SU-DHL-6 (cell line): ENCODE results near the gene TTC13.

Source experiments
- CTCF ChIP-seq: fragments of 200-600 bp; sonication (generic); IDR thresholded peaks from one replicate; pipeline ENCODE4 v1.5.1; 2017; ENCODE audit warnings: antibody characterized with exemption, mild to moderate bottlenecking, low read length, moderate library complexity; ENCODE audit not compliant: insufficient read depth, poor library complexity, severe bottlenecking
- EZH2phosphoT487 ChIP-seq: fragments of 200-600 bp; sonication (generic), shearing (Covaris generic); conservative IDR thresholded peaks from 2 replicates; pipeline ENCODE4 v1.6.1; 2018; ENCODE audit warnings: mild to moderate bottlenecking, antibody characterized with exemption, low read length, moderate library complexity, mixed read lengths

GRCh38 chr1:230943048-230943593, 35.5 kb downstream of the TTC13 start:
- no peak for TF ChIP-seq CTCF
- no peak for TF ChIP-seq EZH2phosphoT487
